ENCODE results near the gene METTL3.
"Not testable (repeated sequence)": the region's sequence is repeated elsewhere in the genome, so short reads cannot be mapped to it uniquely, and the experiment has no call there.

Gene METTL3

DNA sequence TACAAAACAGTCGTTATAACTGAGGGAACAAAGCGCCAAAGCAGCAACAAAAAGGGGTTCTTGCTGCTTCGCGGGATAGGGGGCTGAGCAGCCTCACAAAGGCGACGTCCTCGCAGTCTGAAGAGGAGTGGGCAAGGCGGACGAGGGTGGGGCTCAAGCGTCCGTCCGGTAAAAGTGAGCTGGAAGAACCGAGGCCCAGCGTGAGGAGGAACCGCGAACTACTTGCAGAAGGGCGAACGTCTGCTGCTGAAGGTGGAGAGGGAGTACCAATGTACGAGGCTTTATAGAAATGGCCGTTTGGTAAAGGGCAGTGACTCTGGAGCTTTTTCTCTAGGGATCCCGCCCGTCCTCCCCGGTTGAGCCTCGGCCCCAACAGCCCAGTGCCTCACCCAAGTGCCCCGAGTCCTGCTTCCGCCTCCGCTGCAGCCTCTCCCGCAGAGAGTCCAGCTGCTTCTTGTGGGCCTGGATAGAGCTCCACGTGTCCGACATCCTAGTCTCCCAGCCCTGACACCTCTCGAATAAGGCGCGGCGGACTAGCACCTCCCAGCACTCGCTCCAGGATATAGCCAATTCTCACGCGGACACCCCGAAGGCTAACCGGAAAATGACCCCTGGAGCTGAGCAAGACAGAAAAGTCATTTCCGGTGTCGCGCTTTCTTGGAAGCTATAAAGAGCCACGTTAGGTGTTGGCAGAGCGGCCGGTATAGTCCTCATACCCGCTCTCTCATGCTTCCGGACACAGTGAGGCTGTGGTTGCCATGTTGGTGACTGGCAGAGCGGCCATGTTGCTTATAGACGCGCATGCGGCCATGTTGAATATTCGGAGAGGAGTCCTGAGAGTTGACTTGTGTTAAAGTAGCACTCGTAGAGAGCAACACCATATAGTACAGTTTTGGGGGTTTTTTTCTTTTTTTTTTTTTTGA lies at the start of gene METTL3:
TSS of gene METTL3 (minus strand) at position 606 of the 923 bp plus-strand sequence. CDS start at position 489, 117 bp downstream.
- peak; percentile 85 for DNase-seq
- peak within 1 kb of the TSS; percentile 96 for H3K27ac Mint-ChIP-seq
- peaks cover 9% of the 10 kb centered on the region for H3K9me3 Mint-ChIP-seq
- peaks cover 5% of the 10 kb centered on the region for H3K27me3 Mint-ChIP-seq (ENCODE audit: low read depth, poor library complexity)
- TF ChIP-seq, protein P1, sequence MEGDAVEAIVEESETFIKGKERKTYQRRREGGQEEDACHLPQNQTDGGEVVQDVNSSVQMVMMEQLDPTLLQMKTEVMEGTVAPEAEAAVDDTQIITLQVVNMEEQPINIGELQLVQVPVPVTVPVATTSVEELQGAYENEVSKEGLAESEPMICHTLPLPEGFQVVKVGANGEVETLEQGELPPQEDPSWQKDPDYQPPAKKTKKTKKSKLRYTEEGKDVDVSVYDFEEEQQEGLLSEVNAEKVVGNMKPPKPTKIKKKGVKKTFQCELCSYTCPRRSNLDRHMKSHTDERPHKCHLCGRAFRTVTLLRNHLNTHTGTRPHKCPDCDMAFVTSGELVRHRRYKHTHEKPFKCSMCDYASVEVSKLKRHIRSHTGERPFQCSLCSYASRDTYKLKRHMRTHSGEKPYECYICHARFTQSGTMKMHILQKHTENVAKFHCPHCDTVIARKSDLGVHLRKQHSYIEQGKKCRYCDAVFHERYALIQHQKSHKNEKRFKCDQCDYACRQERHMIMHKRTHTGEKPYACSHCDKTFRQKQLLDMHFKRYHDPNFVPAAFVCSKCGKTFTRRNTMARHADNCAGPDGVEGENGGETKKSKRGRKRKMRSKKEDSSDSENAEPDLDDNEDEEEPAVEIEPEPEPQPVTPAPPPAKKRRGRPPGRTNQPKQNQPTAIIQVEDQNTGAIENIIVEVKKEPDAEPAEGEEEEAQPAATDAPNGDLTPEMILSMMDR (IDR thresholded peaks at IDR 0.05): no peak
- H3K4me3 Mint-ChIP-seq: peak within 1 kb of the TSS; percentile 99
- peaks cover 41% of the 10 kb centered on the region for H3K36me3 Mint-ChIP-seq (ENCODE audit: low read depth)
- peaks cover 36% of the 10 kb centered on the region for H3K4me1 Mint-ChIP-seq

DNA sequence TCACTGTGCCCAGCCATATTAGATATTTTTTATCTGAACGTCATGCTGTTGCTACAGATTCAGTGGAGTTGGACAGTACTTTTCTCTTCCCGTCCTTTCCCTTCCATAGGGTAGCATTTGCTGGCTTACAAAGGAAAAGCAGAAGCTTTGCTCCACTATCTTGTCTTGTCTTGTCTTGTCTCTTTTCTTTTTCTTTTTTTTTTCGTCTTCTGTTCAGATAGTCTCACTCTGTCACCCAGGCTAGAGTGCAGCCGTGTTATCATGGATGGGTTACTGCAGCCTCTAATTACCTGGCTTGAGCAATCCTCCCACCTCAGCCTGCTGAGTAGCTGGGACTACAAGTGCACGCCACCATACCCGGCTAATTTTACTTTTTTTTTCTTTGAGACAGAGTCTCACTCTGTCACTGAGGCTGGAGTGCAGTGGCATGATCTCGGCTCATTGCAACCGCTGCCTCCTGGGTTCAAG lies 47.6 kb upstream of the METTL3 start:
- peak overlapping the region; percentile 7 for H3K4me3 Mint-ChIP-seq
- H3K27ac Mint-ChIP-seq: peak overlapping the region; percentile 27
- no peak for DNase-seq
- peaks cover 40% of the 10 kb centered on the region for H3K4me1 Mint-ChIP-seq
- TF ChIP-seq, protein P1 (IDR thresholded peaks at IDR 0.05): no peak
- no peaks in the 10 kb centered on the region for H3K36me3 Mint-ChIP-seq (ENCODE audit: low read depth)
- no peaks in the 10 kb centered on the region for H3K9me3 Mint-ChIP-seq
- H3K27me3 Mint-ChIP-seq (ENCODE audit: low read depth, poor library complexity): no peaks in the 10 kb centered on the region

DNA sequence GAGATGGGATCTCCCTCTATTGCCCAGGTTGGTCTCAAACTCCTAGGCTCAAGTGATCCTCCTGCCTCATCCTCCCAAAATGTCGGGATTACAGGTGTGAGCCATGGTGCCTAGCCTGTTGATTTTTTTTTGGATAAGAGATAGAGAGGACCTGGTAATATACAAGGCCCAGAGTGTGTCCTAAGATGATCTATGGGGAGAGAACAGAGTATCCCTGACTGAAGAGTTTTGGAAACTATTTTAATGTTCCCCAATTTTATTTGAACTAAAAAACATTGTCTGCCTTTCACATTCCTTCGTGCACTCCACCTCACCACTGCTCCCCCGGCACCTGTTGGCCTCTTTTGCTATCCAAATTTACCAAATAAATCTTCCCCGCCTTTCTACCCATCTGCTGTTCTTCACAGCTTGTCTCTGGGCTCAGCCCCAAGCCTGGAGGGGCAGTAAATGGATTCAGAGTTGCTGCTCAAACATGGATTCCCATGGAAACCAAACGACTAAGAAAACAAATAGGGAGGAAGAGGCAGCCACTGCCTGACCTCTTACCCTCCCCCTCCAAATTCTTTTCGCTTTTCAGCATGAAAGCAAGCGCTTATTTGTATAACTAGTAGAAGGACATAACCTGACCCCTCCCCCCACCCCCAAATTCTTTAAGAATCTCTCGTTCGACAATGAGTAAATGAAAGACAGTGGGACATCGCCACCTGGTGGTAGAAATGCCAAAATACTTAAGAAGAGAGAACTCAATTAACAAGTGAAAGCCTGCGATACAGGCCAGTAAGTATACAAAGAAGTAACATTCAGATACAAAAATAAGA lies 46.2 kb upstream of the METTL3 start:
- peak overlapping the region; percentile 69 for H3K4me3 Mint-ChIP-seq
- no peaks in the 10 kb centered on the region for H3K36me3 Mint-ChIP-seq (ENCODE audit: low read depth)
- H3K4me1 Mint-ChIP-seq: peaks cover 40% of the 10 kb centered on the region
- peak overlapping the region; percentile 99 for H3K27ac Mint-ChIP-seq
- H3K27me3 Mint-ChIP-seq (ENCODE audit: low read depth, poor library complexity): no peaks in the 10 kb centered on the region
- H3K9me3 Mint-ChIP-seq: no peaks in the 10 kb centered on the region
- TF ChIP-seq, protein P1 (IDR thresholded peaks at IDR 0.05): peak; percentile 71
- DNase-seq: peak; percentile 83

DNA sequence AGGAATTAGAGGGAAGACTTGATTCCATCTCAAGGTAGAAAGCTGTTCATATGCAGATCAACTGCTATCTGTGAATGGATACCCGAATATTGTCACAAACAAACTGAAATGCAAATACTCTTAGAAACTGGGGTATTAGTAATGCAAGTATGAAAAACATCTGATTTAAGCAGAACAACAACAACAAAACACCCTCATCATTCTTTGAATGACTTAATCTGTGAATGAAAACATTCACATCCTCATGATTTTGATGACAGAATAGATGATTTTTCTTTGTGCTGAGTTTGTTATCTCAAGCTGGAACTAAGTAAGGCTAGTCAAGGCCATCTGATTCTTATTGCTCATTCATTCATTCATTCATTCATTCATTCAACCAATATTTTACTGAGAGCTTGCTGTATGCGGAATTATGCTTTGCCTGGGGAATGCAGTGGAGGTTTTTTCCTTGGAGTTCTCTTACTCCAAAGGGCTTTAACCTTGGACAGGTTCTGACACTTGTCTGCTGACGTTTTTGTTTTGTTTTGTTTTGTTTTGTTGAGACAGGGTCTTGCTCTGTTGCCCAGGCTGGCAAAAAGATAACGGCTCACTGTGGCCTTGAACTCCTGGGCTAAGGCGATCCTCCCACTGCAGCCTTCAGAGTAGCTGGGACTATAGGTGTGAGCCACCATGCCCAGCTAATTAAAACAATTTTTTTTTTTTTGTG lies 45.4 kb upstream of the METTL3 start:
- H3K27ac Mint-ChIP-seq: peak overlapping the region; percentile 99
- H3K36me3 Mint-ChIP-seq (ENCODE audit: low read depth): no peaks in the 10 kb centered on the region
- no peaks in the 10 kb centered on the region for H3K9me3 Mint-ChIP-seq
- peaks cover 3% of the 10 kb centered on the region for H3K27me3 Mint-ChIP-seq (ENCODE audit: low read depth, poor library complexity)
- peak overlapping the region; percentile 11 for H3K4me3 Mint-ChIP-seq
- TF ChIP-seq, protein P1 (IDR thresholded peaks at IDR 0.05): no peak
- no peak for DNase-seq
- peaks cover 35% of the 10 kb centered on the region for H3K4me1 Mint-ChIP-seq

DNA sequence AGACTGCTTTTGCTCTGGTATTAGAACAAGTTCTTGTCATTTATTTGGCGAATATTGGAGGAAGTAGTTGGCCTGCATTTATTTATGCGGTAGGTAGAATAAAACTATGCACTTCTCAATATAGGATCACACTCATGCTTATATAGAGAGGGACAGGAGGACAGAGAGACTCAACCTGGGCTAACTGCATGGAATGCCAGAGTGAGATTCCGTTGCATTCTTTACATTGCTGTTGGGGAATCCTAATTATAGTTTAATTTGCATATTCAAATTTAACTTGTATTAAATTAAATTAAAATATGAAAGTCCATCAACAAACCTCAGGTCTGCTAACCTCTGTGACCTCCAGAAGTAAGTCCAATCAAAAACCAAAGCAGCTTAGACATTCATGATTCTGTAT lies 42.1 kb upstream of the METTL3 start:
- Mint-ChIP-seq H3K9me3 (no peaks in the 10 kb centered on the region), H3K4me1 (peaks cover 28% of the 10 kb centered on the region), H3K4me3 (no peak overlapping the region), H3K27me3 (ENCODE audit: low read depth, poor library complexity) (peaks cover 3% of the 10 kb centered on the region), H3K27ac (no peak overlapping the region), H3K36me3 (ENCODE audit: low read depth) (no peaks in the 10 kb centered on the region)
- no peak for DNase-seq
- TF ChIP-seq, protein P1 (IDR thresholded peaks at IDR 0.05): no peak

DNA sequence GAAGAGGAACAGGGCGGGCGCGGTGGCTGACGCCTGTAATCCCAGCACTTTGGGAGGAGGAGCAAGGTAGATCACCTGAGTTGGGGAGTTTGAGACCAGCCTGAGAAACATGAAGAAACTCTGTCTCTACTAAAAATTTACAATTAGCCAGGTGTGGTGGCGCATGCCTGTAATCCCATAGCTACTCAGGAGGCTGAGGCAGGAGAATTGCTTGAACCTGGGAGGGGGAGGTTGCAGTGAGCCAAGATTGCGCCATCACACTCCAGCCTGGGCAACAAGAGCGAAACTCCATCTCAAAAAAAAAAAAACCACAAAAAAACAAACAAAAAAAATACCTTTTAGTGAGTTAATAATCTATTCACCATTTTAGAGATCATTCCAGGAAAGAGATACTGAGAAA lies 33.4 kb upstream of the METTL3 start:
- not testable (repeated sequence) for H3K36me3 Mint-ChIP-seq (ENCODE audit: low read depth); H3K9me3 Mint-ChIP-seq

More for the DNA sequence above, 33.4 kb upstream of the METTL3 start:
- DNase-seq; H3K27me3 Mint-ChIP-seq (ENCODE audit: low read depth, poor library complexity); H3K27ac Mint-ChIP-seq; H3K4me3 Mint-ChIP-seq: not testable (repeated sequence)
- H3K4me1 Mint-ChIP-seq: peaks cover 28% of the 10 kb centered on the region

All from nephron progenitor cell (in vitro differentiated cells).